Ovary (tissue), 3 donors: ENCODE measurements around the gene ZHX3.

Experiments
- CTCF ChIP-seq, 3 donors: fragments of 450-650 bp in 2 of 3; fragments of 200-600 bp in 1 of 3; IDR thresholded peaks; one replicate each; pipeline versions ENCODE4 v1.5.1 to v1.8.0; 2016 to 2022; ENCODE audit warnings: antibody characterized with exemption in 3 of 3, mild to moderate bottlenecking in 1 of 3
- POLR2A ChIP-seq: fragments of 450-650 bp; IDR thresholded peaks from one replicate; pipeline ENCODE4 v1.6.1; 2017; ENCODE audit warnings: antibody characterized with exemption, mild to moderate bottlenecking, moderate library complexity
- donor health status: DM: no; HTN: no; CAD: no.

GRCh38 chr20:41248368-41249024 is 69.0 kb downstream of the ZHX3 start:
- TF ChIP-seq CTCF (IDR thresholded peaks at IDR 0.05) (no peak), POLR2A (no peak)
